Activated naive CD8-positive, alpha-beta T cell treated with anti-CD3 and anti-CD28 coated beads, Interleukin-2, amount 50 U/mL, for 16 hours (primary cell): ENCODE data around the gene FLT3LG.

ENCODE experiments used
- DNase-seq: peaks from one replicate; pipeline ENCODE4 v3.0.0-alpha.2; 2020; ENCODE audit warnings: low read depth, low spot score

FLT3LG gene

GRCh38 chr19:49488046-49488862 lies 14.2 kb downstream of the FLT3LG start:
- DNase-seq = no peak

- DNase-seq = no peak
Observed at GRCh38 chr19:49488863-49489537, 15.0 kb downstream of the FLT3LG start.

GRCh38 chr19:49489601-49490167 lies 15.7 kb downstream of the FLT3LG start:
- no peak for DNase-seq

GRCh38 chr19:49490287-49491029 lies 16.4 kb downstream of the FLT3LG start:
- no peak for DNase-seq

GRCh38 chr19:49491030-49491803 lies 17.2 kb downstream of the FLT3LG start:
- no peak for DNase-seq

GRCh38 chr19:49491804-49492572 lies 18.0 kb downstream of the FLT3LG start:
- DNase-seq = no peak

GRCh38 chr19:49492573-49493405 lies 18.8 kb downstream of the FLT3LG start:
- no peak for DNase-seq

GRCh38 chr19:49496574-49497008 lies 22.6 kb downstream of the FLT3LG start:
- DNase-seq = no peak

- no peak for DNase-seq
Observed at GRCh38 chr19:49497047-49497788, 23.2 kb downstream of the FLT3LG start.

GRCh38 chr19:49497789-49498103 lies 23.7 kb downstream of the FLT3LG start:
- no peak for DNase-seq

- no peak for DNase-seq
Observed at GRCh38 chr19:49498475-49498874, 24.5 kb downstream of the FLT3LG start.

GRCh38 chr19:49499030-49499670 lies 25.1 kb downstream of the FLT3LG start:
- no peak for DNase-seq

GRCh38 chr19:49502866-49503581 lies 29.0 kb downstream of the FLT3LG start:
- DNase-seq = no peak

GRCh38 chr19:49503582-49503962 lies 29.6 kb downstream of the FLT3LG start:
- DNase-seq = no peak

GRCh38 chr19:49506575-49507105 lies 32.6 kb downstream of the FLT3LG start:
- no peak for DNase-seq

GRCh38 chr19:49507803-49508494 lies 33.9 kb downstream of the FLT3LG start:
- DNase-seq = no peak
